H9 (cell line): Measurements from ENCODE around the gene LINGO1. TPM values are rescaled to one million over a fixed set of nuclear protein-coding genes. Genes with fewer than 3 reads are reported as not detected.

ENCODE experiments used
- DNase-seq: peaks from one replicate; pipeline ENCODE4 v3.0.0-alpha.2; 2017
- H2AFZ ChIP-seq: one replicate; pipeline ENCODE4 v1.6.1; 2013; ENCODE audit warnings: mild to moderate bottlenecking, low read length, control low read depth, moderate library complexity
- H2AK5ac ChIP-seq: 2 replicates; pipeline ENCODE4 v1.6.1; 2013; ENCODE audit warnings: low read length, control low read depth, mixed read lengths; ENCODE audit not compliant: insufficient read length
- H2BK120ac ChIP-seq: one replicate; pipeline ENCODE4 v1.6.1; 2013; ENCODE audit warnings: low read depth, mild to moderate bottlenecking, low read length, control low read depth, inconsistent platforms; ENCODE audit not compliant: poor library complexity, severe bottlenecking
- H2BK12ac ChIP-seq: 2 replicates; pipeline ENCODE4 v1.6.1; 2013; ENCODE audit warnings: low read length, control low read depth, mixed read lengths, low read depth; ENCODE audit not compliant: insufficient read length
- H2BK15ac ChIP-seq: 2 replicates; pipeline ENCODE4 v1.6.1; 2013; ENCODE audit warnings: low read depth, low read length, control low read depth
- H2BK20ac ChIP-seq: one replicate; pipeline ENCODE4 v1.6.1; 2013; ENCODE audit warnings: low read depth, mild to moderate bottlenecking, low read length, control low read depth, inconsistent platforms; ENCODE audit not compliant: poor library complexity, severe bottlenecking
- H2BK5ac ChIP-seq: 2 replicates; pipeline ENCODE4 v1.6.1; 2013; ENCODE audit warnings: low read length, control low read depth, mixed read lengths; ENCODE audit not compliant: insufficient read length
- H3K14ac ChIP-seq: 2 replicates; pipeline ENCODE4 v1.6.1; 2013; ENCODE audit warnings: low read length, control low read depth; ENCODE audit not compliant: insufficient read depth
- H3K18ac ChIP-seq: 2 replicates; pipeline ENCODE4 v1.6.1; 2013; ENCODE audit warnings: low read depth, mild to moderate bottlenecking, mixed read lengths, low read length, control low read depth; ENCODE audit not compliant: insufficient read length
- H3K23ac ChIP-seq: 2 replicates; pipeline ENCODE4 v1.6.1; 2013; ENCODE audit warnings: low read length, control low read depth, mixed read lengths, low read depth; ENCODE audit not compliant: insufficient read length
- H3K23me2 ChIP-seq: 2 replicates; pipeline ENCODE4 v1.6.1; 2013; ENCODE audit warnings: low read depth, mild to moderate bottlenecking, mixed read lengths, low read length, control low read depth; ENCODE audit not compliant: insufficient read length, poor library complexity, severe bottlenecking
- H3K27ac ChIP-seq: 2 replicates; pipeline ENCODE4 v1.5.1; 2013; ENCODE audit warnings: low read length, control low read depth, mixed read lengths, low read depth; ENCODE audit not compliant: insufficient read length
- H3K27me3 ChIP-seq: 2 replicates; pipeline ENCODE4 v1.6.1; 2013; ENCODE audit warnings: low read length, control low read depth, inconsistent platforms; ENCODE audit not compliant: insufficient read depth
- H3K4ac ChIP-seq: 2 replicates; pipeline ENCODE4 v1.6.1; 2013; ENCODE audit warnings: low read depth, mild to moderate bottlenecking, control low read depth, inconsistent platforms, low read length, moderate library complexity
- H3K4me1 ChIP-seq: 2 replicates; pipeline ENCODE4 v1.6.1; 2013; ENCODE audit warnings: low read length, control low read depth, inconsistent platforms; ENCODE audit not compliant: insufficient read depth
- H3K4me2 ChIP-seq: 2 replicates; pipeline ENCODE4 v1.6.1; 2013; ENCODE audit warnings: low read length, control low read depth, mixed read lengths; ENCODE audit not compliant: insufficient read length, insufficient read depth
- H3K56ac ChIP-seq: 2 replicates; pipeline ENCODE4 v1.6.1; 2013; ENCODE audit warnings: low read depth, mild to moderate bottlenecking, mixed read lengths, low read length, control low read depth; ENCODE audit not compliant: insufficient read length
- H3K79me1 ChIP-seq: 2 replicates; pipeline ENCODE4 v1.6.1; 2013; ENCODE audit warnings: low read depth, mild to moderate bottlenecking, moderate library complexity, low read length, control low read depth, inconsistent platforms; ENCODE audit not compliant: insufficient read depth, poor library complexity, severe bottlenecking
- H3K79me2 ChIP-seq: 2 replicates; pipeline ENCODE4 v1.6.1; 2013; ENCODE audit warnings: low read length, control low read depth, inconsistent platforms; ENCODE audit not compliant: insufficient read depth
- H3K9ac ChIP-seq: 2 replicates; pipeline ENCODE4 v1.6.1; 2013; ENCODE audit warnings: low read length, control low read depth, mixed read lengths; ENCODE audit not compliant: insufficient read length; ENCODE audit errors: extremely low read depth
- H3K9me3 ChIP-seq: one replicate; pipeline ENCODE4 v1.6.1; 2013; ENCODE audit warnings: low read depth, low read length, inconsistent platforms; ENCODE audit not compliant: control insufficient read depth
- H3T11ph ChIP-seq: one replicate; pipeline ENCODE4 v1.6.1; 2013; ENCODE audit warnings: mild to moderate bottlenecking, low read length, control low read depth, inconsistent platforms
- H4K20me1 ChIP-seq: one replicate; pipeline ENCODE4 v1.6.1; 2013; ENCODE audit not compliant: control insufficient read depth, insufficient read length, insufficient read depth
- H4K5ac ChIP-seq: 2 replicates; pipeline ENCODE4 v1.6.1; 2013; ENCODE audit warnings: low read depth, mild to moderate bottlenecking, mixed read lengths, low read length, control low read depth; ENCODE audit not compliant: insufficient read length
- H4K8ac ChIP-seq: replicated peaks from 2 replicates; pipeline ENCODE4 v1.6.1; 2013; ENCODE audit warnings: low read length, control low read depth, mixed read lengths, low read depth; ENCODE audit not compliant: insufficient read length
- H4K91ac ChIP-seq: 2 replicates; pipeline ENCODE4 v1.6.1; 2013; ENCODE audit warnings: low read depth, mild to moderate bottlenecking, moderate library complexity, mixed read lengths, low read length, control low read depth; ENCODE audit not compliant: insufficient read length
- H3K27ac Mint-ChIP-seq, 3 experiments: 2 replicates in 2 of 3; 3 replicates in 1 of 3; pipeline ENCODE4 v1.8.0; 2020 to 2021; ENCODE audit warnings: mixed read lengths in 3 of 3, mild to moderate bottlenecking in 1 of 3, moderate library complexity in 1 of 3
- H3K27me3 Mint-ChIP-seq: 2 replicates; pipeline ENCODE4 v1.8.0; 2021; ENCODE audit warnings: low read depth, mild to moderate bottlenecking, moderate library complexity, mixed read lengths
- H3K36me3 Mint-ChIP-seq, 3 experiments: 2 replicates in 2 of 3; 3 replicates in 1 of 3; pipeline ENCODE4 v1.8.0; 2020 to 2021; ENCODE audit warnings: low read depth in 3 of 3, mixed read lengths in 3 of 3; ENCODE audit not compliant: insufficient read depth in 1 of 3
- H3K4me1 Mint-ChIP-seq, 2 experiments: 2 replicates each; pipeline ENCODE4 v1.8.0; 2020; ENCODE audit warnings: mixed read lengths in 2 of 2
- H3K4me3 Mint-ChIP-seq, 2 experiments: 2 replicates in 1 of 2; 3 replicates in 1 of 2; pipeline ENCODE4 v1.8.0; 2020 to 2021; ENCODE audit warnings: mild to moderate bottlenecking in 2 of 2, mixed read lengths in 2 of 2, moderate library complexity in 1 of 2
- H3K9me3 Mint-ChIP-seq, 2 experiments: 2 replicates in 1 of 2; 3 replicates in 1 of 2; pipeline ENCODE4 v1.8.0; 2020; ENCODE audit warnings: mild to moderate bottlenecking in 2 of 2, mixed read lengths in 2 of 2, moderate library complexity in 1 of 2
- CTCF ChIP-seq: fragments of 200-600 bp; sonication (generic); conservative IDR thresholded peaks from 3 replicates; pipeline ENCODE4 v1.8.0; 2021; ENCODE audit warnings: antibody characterized with exemption, mild to moderate bottlenecking
- WGBS: extraction: QIAGEN DNeasy Blood & Tissue Kit; methylation state at CpG from one replicate; pipeline ENCODE4 v1.1.7; 2013; ENCODE audit warnings: missing lambda C conversion rate, low lambda C conversion rate, mixed read lengths; ENCODE audit not compliant: insufficient read length; ENCODE audit errors: extremely low coverage; 5-methylcytosine and 5-hydroxymethylcytosine counted together
- total RNA-seq: library from RNA; stranded (reverse); gene quantifications from 2 replicates; pipeline ENCODE4 v1.2.1, GENCODE V29; 2021

The LINGO1 gene
- total RNA-seq, 1 experiment from 2014 or later: 41.6 TPM

GRCh38 chr15:77649017-77649416 is 16.3 kb upstream of the LINGO1 start:
- no peak overlapping the region for H3K4me3 Mint-ChIP-seq
- Histone ChIP-seq H3K23ac (no peak overlapping the region), H4K5ac (no peak overlapping the region), H2BK20ac (no peak overlapping the region), H2AFZ (no peak overlapping the region), H2AK5ac (no peak overlapping the region), H3K79me1 (no peaks in the 10 kb centered on the region), H3K79me2 (no peaks in the 10 kb centered on the region), H3K23me2 (no peaks in the 10 kb centered on the region), H4K8ac (no peak overlapping the region), H3K9me3 (no peaks in the 10 kb centered on the region), H3K27ac (no peak overlapping the region), H4K91ac (no peak overlapping the region), H3K14ac (no peak overlapping the region), H2BK5ac (no peak overlapping the region), H2BK15ac (no peak overlapping the region), H3K27me3 (no peaks in the 10 kb centered on the region), H3K4ac (no peak overlapping the region), H3K18ac (no peak overlapping the region), H3K4me1 (no peaks in the 10 kb centered on the region), H3K56ac (no peak overlapping the region), H3T11ph (no peak overlapping the region), H4K20me1 (no peaks in the 10 kb centered on the region), H3K4me2 (no peak overlapping the region), H2BK12ac (no peak overlapping the region), H2BK120ac (no peak overlapping the region), H3K9ac (no peak overlapping the region)
- DNase-seq: no peak
- TF ChIP-seq CTCF: no peak
- no peak overlapping the region for H3K27ac Mint-ChIP-seq
- WGBS: no CpG with 5 or more reads among the region's 6 CpGs
- peaks cover 5 to 24% of the 10 kb centered on the region in 2 experiments for H3K4me1 Mint-ChIP-seq
- peaks cover 2 to 3% of the 10 kb centered on the region in 2 experiments; a peak in 4 of 5 replicates for H3K9me3 Mint-ChIP-seq
- peaks cover 0 to 5% (median 1%) of the 10 kb centered on the region in 3 experiments; a peak in 3 of 7 replicates for H3K36me3 Mint-ChIP-seq
- H3K27me3 Mint-ChIP-seq: peaks cover 15% of the 10 kb centered on the region
